HepG2 (cell line): ENCODE data around the gene DVL3. TPM values are rescaled to one million over a fixed set of nuclear protein-coding genes. Genes with fewer than 3 reads are reported as not detected.

Experiments
- ATAC-seq: fragments of 200-7000 bp; cut with Tn5 transposase; 3 replicates; pipeline ENCODE4 v1.9.1; 2020; ENCODE audit warnings: mild to moderate bottlenecking, moderate library complexity
- BruUV-seq: library from RNA; stranded (reverse); fragments of 400-500 nt; replicated peaks from 2 replicates; lab custom pipeline; 2021; lab: Mats Ljungman, UMichigan
- CTCF ChIA-PET: fragments of 300-600 bp; formaldehyde crosslinking; extraction: SDS; loops from one replicate; lab custom pipeline; 2021; ENCODE audit warnings: low total read pairs, inconsistent platforms, low intra/inter-chr PET ratio; lab: Yijun Ruan, JAX
- POLR2A ChIA-PET: fragments of 350-600 bp; sonication (Branson Sonifier 250); formaldehyde crosslinking; loops from one replicate; lab custom pipeline; 2020; ENCODE audit warnings: antibody characterized with exemption, inconsistent platforms; lab: Yijun Ruan, JAX
- DNase-seq: peaks from one replicate; pipeline ENCODE4 v3.0.0-alpha.2; 2015; ENCODE audit warnings: low spot score
- FAIRE-seq: peaks from 3 replicates; lab custom pipeline; 2011; peaks lifted over from hg19 to GRCh38; lab: Jason Lieb, UNC
- H2AFZ ChIP-seq: one replicate; pipeline ENCODE4 v1.6.1; 2011; ENCODE audit warnings: low read length, inconsistent platforms
- H3K27ac ChIP-seq: fragments of 300-600 bp; 3 replicates; pipeline ENCODE4 v1.8.0; 2011; ENCODE audit warnings: mixed run types, mild to moderate bottlenecking, mixed read lengths, low read length, inconsistent platforms; ENCODE audit not compliant: insufficient read depth; ENCODE audit errors: extremely low read length
- H3K27me3 ChIP-seq, 2 experiments: fragments of 200-600 bp in 1 of 2; 2 replicates in 1 of 2; 3 replicates in 1 of 2; pipeline versions ENCODE4 v1.6.0 to v1.8.0; 2011; ENCODE audit warnings: low read length in 2 of 2, mild to moderate bottlenecking in 2 of 2, moderate library complexity in 2 of 2, inconsistent platforms in 1 of 2; ENCODE audit not compliant: insufficient read depth in 2 of 2, control insufficient read depth in 1 of 2
- H3K36me3 ChIP-seq, 2 experiments: fragments of 200-600 bp in 1 of 2; replicated peaks in 1 of 2; 2 replicates in 1 of 2; 3 replicates in 1 of 2; pipeline versions ENCODE4 v1.5.1 to v1.8.0; 2011; ENCODE audit warnings: low read length in 2 of 2, inconsistent platforms in 1 of 2; ENCODE audit not compliant: insufficient read depth in 2 of 2, control insufficient read depth in 1 of 2
- H3K4me1 ChIP-seq: 2 replicates; pipeline ENCODE4 v1.5.1; 2012; ENCODE audit warnings: low read length, inconsistent platforms; ENCODE audit not compliant: insufficient read depth
- H3K4me2 ChIP-seq: 2 replicates; pipeline ENCODE4 v1.6.0; 2011; ENCODE audit warnings: low read depth, low read length, inconsistent platforms
- H3K4me3 ChIP-seq, 3 experiments: fragments of 200-600 bp in 1 of 3; sonication (generic), shearing (Covaris generic) in 1 of 3; replicated peaks in 1 of 3; 2 replicates each; pipeline ENCODE4 v1.5.1; 2011 to 2016; ENCODE audit warnings: low read length in 3 of 3, inconsistent platforms in 2 of 3, low read depth in 2 of 3, mild to moderate bottlenecking in 2 of 3, control low read depth in 1 of 3, mixed read lengths in 1 of 3; ENCODE audit not compliant: insufficient read depth in 1 of 3
- H3K79me2 ChIP-seq: one replicate; pipeline ENCODE4 v1.6.1; 2011; ENCODE audit warnings: low read length, inconsistent platforms; ENCODE audit not compliant: insufficient read depth
- H3K9ac ChIP-seq: 2 replicates; pipeline ENCODE4 v1.6.0; 2011; ENCODE audit warnings: mild to moderate bottlenecking, low read depth, low read length, inconsistent platforms; ENCODE audit not compliant: insufficient read depth
- H3K9me3 ChIP-seq: 2 replicates; pipeline ENCODE4 v1.5.1; 2012; ENCODE audit warnings: mild to moderate bottlenecking, low read length
- H4K20me1 ChIP-seq: 2 replicates; pipeline ENCODE4 v1.6.0; 2011; ENCODE audit warnings: inconsistent platforms, mild to moderate bottlenecking, low read length, moderate library complexity; ENCODE audit not compliant: insufficient read depth
- DR1 ChIP-seq: sonication (generic); formaldehyde crosslinking; IDR thresholded peaks from 2 replicates; pipeline ENCODE4 v1.8.0; 2021; ENCODE audit warnings: mild to moderate bottlenecking, missing genetic modification reagents, inconsistent platforms
- ONECUT2 ChIP-seq: sonication (generic); formaldehyde crosslinking; IDR thresholded peaks from 2 replicates; pipeline ENCODE4 v1.4.0; 2020; ENCODE audit warnings: missing genetic modification reagents
- ZNF761 ChIP-seq: sonication (generic); formaldehyde crosslinking; conservative IDR thresholded peaks from 2 replicates; pipeline ENCODE4 v1.4.0; 2020; ENCODE audit warnings: mild to moderate bottlenecking, missing genetic modification reagents
- WGBS: methylation state at CpG from one replicate; pipeline ENCODE4 v1.1.6; 2017; ENCODE audit warnings: low lambda C conversion rate; 5-methylcytosine and 5-hydroxymethylcytosine counted together
- in situ Hi-C: cut with HindIII; loops from 2 replicates; pipeline ENCODE4 v1.10.0; 2017; ENCODE audit warnings: low pct_unique_long_range_greater_than_20kb; ENCODE audit not compliant: extremely low pct_ligation_motif_present
- intact Hi-C: fragments of 100-400 bp; cut with micrococcal nuclease; formaldehyde crosslinking; loops from one replicate; pipeline ENCODE4 v1.10.0; 2022; ENCODE audit not compliant: unreplicated experiment
- polyA plus RNA-seq, 8 experiments: library from polyadenylated mRNA; depleted of rRNA in 3 of 8; stranded (reverse) in 7 of 8; unstranded in 1 of 8; fragments of >200 nt; fragmentation: Illumina TruSeq in 4 of 8; extraction: Trizol in 4 of 8; gene quantifications; 2 replicates each; pipeline versions ENCODE4 v1.2.1 to v1.2.3, GENCODE V29; 2011 to 2016; ENCODE audit warnings: low read depth in 4 of 8, missing spikeins in 1 of 8, mixed read lengths in 1 of 8; ENCODE audit not compliant: insufficient read depth in 1 of 8
- total RNA-seq, 5 experiments: library from RNA; depleted of rRNA; stranded (reverse); fragments of >200 nt; fragmentation: Illumina TruSeq; extraction: Trizol; gene quantifications; 2 replicates each; pipeline ENCODE4 v1.2.3, GENCODE V29; 2016; ENCODE audit warnings: low read depth in 1 of 5
- TF ChIP-seq, protein P1 (sequence below): sonication (generic); formaldehyde crosslinking; IDR thresholded peaks from 2 replicates; pipeline ENCODE4 v1.9.0; 2021; ENCODE audit warnings: missing genetic modification reagents, borderline replicate concordance

DVL3 gene
- total and polyA plus RNA-seq, 2 of the 13 experiments (the other 11 are each of a cell fraction or from before 2014, with no cell fraction given) = 29.0 to 36.1 TPM

GRCh38 chr3:184157206-184157605, 2.0 kb downstream of the DVL3 start (continued):
- TF ChIP-seq, protein P1, sequence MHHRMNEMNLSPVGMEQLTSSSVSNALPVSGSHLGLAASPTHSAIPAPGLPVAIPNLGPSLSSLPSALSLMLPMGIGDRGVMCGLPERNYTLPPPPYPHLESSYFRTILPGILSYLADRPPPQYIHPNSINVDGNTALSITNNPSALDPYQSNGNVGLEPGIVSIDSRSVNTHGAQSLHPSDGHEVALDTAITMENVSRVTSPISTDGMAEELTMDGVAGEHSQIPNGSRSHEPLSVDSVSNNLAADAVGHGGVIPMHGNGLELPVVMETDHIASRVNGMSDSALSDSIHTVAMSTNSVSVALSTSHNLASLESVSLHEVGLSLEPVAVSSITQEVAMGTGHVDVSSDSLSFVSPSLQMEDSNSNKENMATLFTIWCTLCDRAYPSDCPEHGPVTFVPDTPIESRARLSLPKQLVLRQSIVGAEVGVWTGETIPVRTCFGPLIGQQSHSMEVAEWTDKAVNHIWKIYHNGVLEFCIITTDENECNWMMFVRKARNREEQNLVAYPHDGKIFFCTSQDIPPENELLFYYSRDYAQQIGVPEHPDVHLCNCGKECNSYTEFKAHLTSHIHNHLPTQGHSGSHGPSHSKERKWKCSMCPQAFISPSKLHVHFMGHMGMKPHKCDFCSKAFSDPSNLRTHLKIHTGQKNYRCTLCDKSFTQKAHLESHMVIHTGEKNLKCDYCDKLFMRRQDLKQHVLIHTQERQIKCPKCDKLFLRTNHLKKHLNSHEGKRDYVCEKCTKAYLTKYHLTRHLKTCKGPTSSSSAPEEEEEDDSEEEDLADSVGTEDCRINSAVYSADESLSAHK (CRISPR knock-in tag) = no peak

- Histone ChIP-seq H4K20me1 (peaks cover 31% of the 10 kb centered on the region), H3K4me1 (peaks cover 46% of the 10 kb centered on the region), H3K27ac (no peak overlapping the region), H3K4me2 (peak overlapping the region; percentile 92), H3K9ac (0 out of 2 replicates have a peak overlapping the region, but pooled peaks have one; percentile 2), H3K36me3 (peaks cover 5 to 15% of the 10 kb centered on the region in 2 experiments; a peak in 4 of 5 replicates), H3K4me3 (no peak overlapping the region; a peak in 1 of 6 replicates), H3K9me3 (no peaks in the 10 kb centered on the region), H3K27me3 (no peaks in the 10 kb centered on the region; a peak in 1 of 5 replicates), H2AFZ (no peak overlapping the region), H3K79me2 (peaks cover 64% of the 10 kb centered on the region)
- no peak for ATAC-seq
- no peak for FAIRE-seq
- 87% methylated on average over 4 of the region's 4 CpGs for WGBS
- CTCF ChIA-PET = no interaction called here
- intact Hi-C loops = no loop called here
- TF ChIP-seq DR1 (CRISPR knock-in tag) = no peak
- 0 out of 2 replicates have a peak, but pooled peaks have one; percentile 30 for TF ChIP-seq ZNF761
- no peak for TF ChIP-seq ONECUT2 (CRISPR knock-in tag)
- no peak for DNase-seq
- POLR2A ChIA-PET = interaction anchor here (1.1 kb wide), 1 partner anchor 18 kb away, joined by 3 read pairs; no protein-coding TSS in a partner anchor
- in situ Hi-C loops = loop anchor here (5.0 kb wide), 1 partner anchor 89 kb away; the partner anchor contains the start of genes ALG3 and EEF1AKMT4
- no TSS peak for BruUV-seq
Observed at GRCh38 chr3:184158404-184158803, 3.2 kb downstream of the DVL3 start.
